Measurements from ENCODE around the gene B4GALT3. TPM values are rescaled to one million over a fixed set of nuclear protein-coding genes. Genes with fewer than 3 reads are reported as not detected.

B4GALT3 gene
- total RNA-seq, 2 donors from 2014 or later: 36.4 to 145 TPM

GRCh38 chr1:161223805-161224694 is 46.7 kb upstream of the B4GALT3 start:
- DNase-seq (ENCODE audit: low spot score) (no peak), ATAC-seq (ENCODE audit: insufficient number of reproducible peaks, low FRiP score, low read depth) (no peak)
- Histone ChIP-seq H3K9me3 (no peaks in the 10 kb centered on the region), H3K4me1 (ENCODE audit: control insufficient read depth in 1 of 2, low read depth in 2 of 2) (peaks cover 10 to 26% of the 10 kb centered on the region in 2 donors), H3K4me3 (no peak overlapping the region), H3K27me3 (replicated peaks; ENCODE audit: insufficient read depth) (no peaks in the 10 kb centered on the region), H3K36me3 (peaks cover 6% of the 10 kb centered on the region), H3K27ac (no peak overlapping the region)
- no peak for TF ChIP-seq CTCF (IDR thresholded peaks at IDR 0.05)

- ATAC-seq (ENCODE audit: insufficient number of reproducible peaks, low FRiP score, low read depth) (no peak), DNase-seq (ENCODE audit: low spot score) (no peak)
- Histone ChIP-seq H3K27ac (no peak overlapping the region), H3K4me1 (ENCODE audit: control insufficient read depth in 1 of 2, low read depth in 2 of 2) (peaks cover 10 to 20% of the 10 kb centered on the region in 2 donors), H3K4me3 (no peak overlapping the region), H3K9me3 (no peaks in the 10 kb centered on the region), H3K27me3 (replicated peaks; ENCODE audit: insufficient read depth) (no peaks in the 10 kb centered on the region), H3K36me3 (no peaks in the 10 kb centered on the region)
- TF ChIP-seq CTCF (IDR thresholded peaks at IDR 0.05): no peak
Measured at GRCh38 chr1:161222175-161223019, 45.1 kb upstream of the B4GALT3 start.

- peaks cover 0 to under 1% of the 10 kb centered on the region in 2 donors for H3K4me1 ChIP-seq (ENCODE audit: control insufficient read depth in 1 of 2, low read depth in 2 of 2)
- H3K4me3 ChIP-seq: no peak overlapping the region
- DNase-seq (ENCODE audit: low spot score) (no peak), ATAC-seq (ENCODE audit: insufficient number of reproducible peaks, low FRiP score, low read depth) (no peak)
- H3K27ac ChIP-seq: no peak overlapping the region
- no peaks in the 10 kb centered on the region for H3K27me3 ChIP-seq (replicated peaks; ENCODE audit: insufficient read depth)
- no peaks in the 10 kb centered on the region for H3K9me3 ChIP-seq
- H3K36me3 ChIP-seq: no peaks in the 10 kb centered on the region
- no peak for TF ChIP-seq CTCF (IDR thresholded peaks at IDR 0.05)
Measured at GRCh38 chr1:161220002-161220401, 42.7 kb upstream of the B4GALT3 start.

- H3K27me3 ChIP-seq (replicated peaks; ENCODE audit: insufficient read depth): no peaks in the 10 kb centered on the region
- ATAC-seq (ENCODE audit: insufficient number of reproducible peaks, low FRiP score, low read depth) (no peak), DNase-seq (ENCODE audit: low spot score) (no peak)
- no peaks in the 10 kb centered on the region for H3K4me1 ChIP-seq (ENCODE audit: control insufficient read depth in 1 of 2, low read depth in 2 of 2)
- H3K9me3 ChIP-seq: no peaks in the 10 kb centered on the region
- H3K4me3 ChIP-seq: no peak overlapping the region
- H3K27ac ChIP-seq: no peak overlapping the region
- peaks cover 4% of the 10 kb centered on the region for H3K36me3 ChIP-seq
- TF ChIP-seq CTCF (IDR thresholded peaks at IDR 0.05): no peak
Measured at GRCh38 chr1:161219078-161219892, 42.0 kb upstream of the B4GALT3 start.
